Measurements from ENCODE around the gene GRK5.

GRCh38 chr10:119291223-119291900 lies 84.0 kb downstream of the GRK5 start:
- no peak for TF ChIP-seq EZH2 (IDR thresholded peaks at IDR 0.05)
- TF ChIP-seq POLR2AphosphoS5 (IDR thresholded peaks at IDR 0.05; ENCODE audit: borderline replicate concordance, low read depth, low read length) = no peak
- no peak for TF ChIP-seq FOXP2 (optimal IDR thresholded peaks at IDR 0.05; ENCODE audit: control extremely low read depth, extremely low read length, insufficient read depth)
